ENCODE data around the gene ADGRG1. TPM values are rescaled to one million over a fixed set of nuclear protein-coding genes. Genes with fewer than 3 reads are reported as not detected.

The ADGRG1 gene
- total RNA-seq, 1 donor from 2014 or later: 4.8 TPM

- TF ChIP-seq CTCF (IDR thresholded peaks at IDR 0.05): no peak
- Mint-ChIP-seq H3K27ac (ENCODE audit: unreplicated experiment) (no peak overlapping the region), H3K36me3 (ENCODE audit: unreplicated experiment) (no peaks in the 10 kb centered on the region), H3K4me1 (ENCODE audit: unreplicated experiment) (no peaks in the 10 kb centered on the region), H3K4me3 (ENCODE audit: unreplicated experiment) (no peak overlapping the region), H3K27me3 (ENCODE audit: unreplicated experiment) (no peaks in the 10 kb centered on the region), H3K9me3 (ENCODE audit: unreplicated experiment) (no peaks in the 10 kb centered on the region)
- no peak for DNase-seq (ENCODE audit: extremely low spot score, unreplicated experiment)
Observed at GRCh38 chr16:57613514-57613913, 14.9 kb upstream of the ADGRG1 start.

- no peaks in the 10 kb centered on the region for H3K9me3 Mint-ChIP-seq (ENCODE audit: unreplicated experiment)
- H3K4me1 Mint-ChIP-seq (ENCODE audit: unreplicated experiment): no peaks in the 10 kb centered on the region
- no peak for DNase-seq (ENCODE audit: extremely low spot score, unreplicated experiment)
- no peaks in the 10 kb centered on the region for H3K36me3 Mint-ChIP-seq (ENCODE audit: unreplicated experiment)
- no peak overlapping the region for H3K27ac Mint-ChIP-seq (ENCODE audit: unreplicated experiment)
- H3K27me3 Mint-ChIP-seq (ENCODE audit: unreplicated experiment): no peaks in the 10 kb centered on the region
- TF ChIP-seq CTCF (IDR thresholded peaks at IDR 0.05): no peak
- H3K4me3 Mint-ChIP-seq (ENCODE audit: unreplicated experiment): no peak overlapping the region
Observed at GRCh38 chr16:57614536-57614935, 13.9 kb upstream of the ADGRG1 start.

DNA sequence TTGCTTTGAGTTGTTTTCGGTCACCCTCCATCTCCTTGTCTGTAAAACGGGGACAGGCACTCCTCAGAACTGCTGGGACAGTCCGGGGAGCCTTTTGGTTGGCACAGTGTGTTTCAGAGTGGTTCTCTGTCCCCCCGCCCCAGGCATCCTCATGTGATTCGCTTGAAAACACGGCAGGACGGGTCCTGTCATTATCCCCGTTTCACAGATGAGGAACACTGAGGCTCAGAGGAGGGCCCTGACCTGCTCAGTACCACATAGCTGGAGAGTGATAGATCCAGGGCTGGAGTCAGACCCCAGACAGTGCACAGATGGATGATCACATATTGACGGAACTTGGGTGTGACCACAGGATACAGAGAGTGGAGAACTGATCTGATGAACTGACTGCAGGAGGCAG is 13.5 kb upstream of the ADGRG1 start:
- no peaks in the 10 kb centered on the region for H3K9me3 Mint-ChIP-seq (ENCODE audit: unreplicated experiment)
- no peaks in the 10 kb centered on the region for H3K27me3 Mint-ChIP-seq (ENCODE audit: unreplicated experiment)
- DNase-seq (ENCODE audit: extremely low spot score, unreplicated experiment): no peak
- H3K4me3 Mint-ChIP-seq (ENCODE audit: unreplicated experiment): no peak overlapping the region
- no peak overlapping the region for H3K27ac Mint-ChIP-seq (ENCODE audit: unreplicated experiment)
- H3K4me1 Mint-ChIP-seq (ENCODE audit: unreplicated experiment): no peaks in the 10 kb centered on the region
- no peak for TF ChIP-seq CTCF (IDR thresholded peaks at IDR 0.05)
- H3K36me3 Mint-ChIP-seq (ENCODE audit: unreplicated experiment): no peaks in the 10 kb centered on the region

GRCh38 chr16:57615813-57616212 is 12.6 kb upstream of the ADGRG1 start:
- no peaks in the 10 kb centered on the region for H3K27me3 Mint-ChIP-seq (ENCODE audit: unreplicated experiment)
- DNase-seq (ENCODE audit: extremely low spot score, unreplicated experiment): no peak

GRCh38 chr16:57616241-57616640 is 12.2 kb upstream of the ADGRG1 start:
- TF ChIP-seq CTCF (IDR thresholded peaks at IDR 0.05): no peak
- no peaks in the 10 kb centered on the region for H3K36me3 Mint-ChIP-seq (ENCODE audit: unreplicated experiment)
- H3K27ac Mint-ChIP-seq (ENCODE audit: unreplicated experiment): no peak overlapping the region
- H3K9me3 Mint-ChIP-seq (ENCODE audit: unreplicated experiment): no peaks in the 10 kb centered on the region
- H3K27me3 Mint-ChIP-seq (ENCODE audit: unreplicated experiment): no peaks in the 10 kb centered on the region
- H3K4me3 Mint-ChIP-seq (ENCODE audit: unreplicated experiment): no peak overlapping the region
- H3K4me1 Mint-ChIP-seq (ENCODE audit: unreplicated experiment): no peaks in the 10 kb centered on the region
- DNase-seq (ENCODE audit: extremely low spot score, unreplicated experiment): no peak

More at GRCh38 chr16:57615813-57616212, 12.6 kb upstream of the ADGRG1 start:
- Mint-ChIP-seq H3K4me1 (ENCODE audit: unreplicated experiment) (no peaks in the 10 kb centered on the region), H3K27ac (ENCODE audit: unreplicated experiment) (no peak overlapping the region), H3K9me3 (ENCODE audit: unreplicated experiment) (no peaks in the 10 kb centered on the region), H3K4me3 (ENCODE audit: unreplicated experiment) (no peak overlapping the region), H3K36me3 (ENCODE audit: unreplicated experiment) (no peaks in the 10 kb centered on the region)
- TF ChIP-seq CTCF (IDR thresholded peaks at IDR 0.05): no peak

All from osteocyte (in vitro differentiated cells).